H9 (cell line): ENCODE measurements around the gene STK32B. TPM values are rescaled to one million over a fixed set of nuclear protein-coding genes. Genes with fewer than 3 reads are reported as not detected.

Experiments
- DNase-seq: peaks from one replicate; pipeline ENCODE4 v3.0.0-alpha.2; 2017
- H2AFZ ChIP-seq: one replicate; pipeline ENCODE4 v1.6.1; 2013; ENCODE audit warnings: mild to moderate bottlenecking, low read length, control low read depth, moderate library complexity
- H2AK5ac ChIP-seq: 2 replicates; pipeline ENCODE4 v1.6.1; 2013; ENCODE audit warnings: low read length, control low read depth, mixed read lengths; ENCODE audit not compliant: insufficient read length
- H2BK120ac ChIP-seq: one replicate; pipeline ENCODE4 v1.6.1; 2013; ENCODE audit warnings: low read depth, mild to moderate bottlenecking, low read length, control low read depth, inconsistent platforms; ENCODE audit not compliant: poor library complexity, severe bottlenecking
- H2BK12ac ChIP-seq: 2 replicates; pipeline ENCODE4 v1.6.1; 2013; ENCODE audit warnings: low read length, control low read depth, mixed read lengths, low read depth; ENCODE audit not compliant: insufficient read length
- H2BK15ac ChIP-seq: 2 replicates; pipeline ENCODE4 v1.6.1; 2013; ENCODE audit warnings: low read depth, low read length, control low read depth
- H2BK20ac ChIP-seq: one replicate; pipeline ENCODE4 v1.6.1; 2013; ENCODE audit warnings: low read depth, mild to moderate bottlenecking, low read length, control low read depth, inconsistent platforms; ENCODE audit not compliant: poor library complexity, severe bottlenecking
- H2BK5ac ChIP-seq: 2 replicates; pipeline ENCODE4 v1.6.1; 2013; ENCODE audit warnings: low read length, control low read depth, mixed read lengths; ENCODE audit not compliant: insufficient read length
- H3K14ac ChIP-seq: 2 replicates; pipeline ENCODE4 v1.6.1; 2013; ENCODE audit warnings: low read length, control low read depth; ENCODE audit not compliant: insufficient read depth
- H3K18ac ChIP-seq: 2 replicates; pipeline ENCODE4 v1.6.1; 2013; ENCODE audit warnings: low read depth, mild to moderate bottlenecking, mixed read lengths, low read length, control low read depth; ENCODE audit not compliant: insufficient read length
- H3K23ac ChIP-seq: 2 replicates; pipeline ENCODE4 v1.6.1; 2013; ENCODE audit warnings: low read length, control low read depth, mixed read lengths, low read depth; ENCODE audit not compliant: insufficient read length
- H3K23me2 ChIP-seq: 2 replicates; pipeline ENCODE4 v1.6.1; 2013; ENCODE audit warnings: low read depth, mild to moderate bottlenecking, mixed read lengths, low read length, control low read depth; ENCODE audit not compliant: insufficient read length, poor library complexity, severe bottlenecking
- H3K27ac ChIP-seq: 2 replicates; pipeline ENCODE4 v1.5.1; 2013; ENCODE audit warnings: low read length, control low read depth, mixed read lengths, low read depth; ENCODE audit not compliant: insufficient read length
- H3K27me3 ChIP-seq: 2 replicates; pipeline ENCODE4 v1.6.1; 2013; ENCODE audit warnings: low read length, control low read depth, inconsistent platforms; ENCODE audit not compliant: insufficient read depth
- H3K4ac ChIP-seq: 2 replicates; pipeline ENCODE4 v1.6.1; 2013; ENCODE audit warnings: low read depth, mild to moderate bottlenecking, control low read depth, inconsistent platforms, low read length, moderate library complexity
- H3K4me1 ChIP-seq: 2 replicates; pipeline ENCODE4 v1.6.1; 2013; ENCODE audit warnings: low read length, control low read depth, inconsistent platforms; ENCODE audit not compliant: insufficient read depth
- H3K4me2 ChIP-seq: 2 replicates; pipeline ENCODE4 v1.6.1; 2013; ENCODE audit warnings: low read length, control low read depth, mixed read lengths; ENCODE audit not compliant: insufficient read length, insufficient read depth
- H3K56ac ChIP-seq: 2 replicates; pipeline ENCODE4 v1.6.1; 2013; ENCODE audit warnings: low read depth, mild to moderate bottlenecking, mixed read lengths, low read length, control low read depth; ENCODE audit not compliant: insufficient read length
- H3K79me1 ChIP-seq: 2 replicates; pipeline ENCODE4 v1.6.1; 2013; ENCODE audit warnings: low read depth, mild to moderate bottlenecking, moderate library complexity, low read length, control low read depth, inconsistent platforms; ENCODE audit not compliant: insufficient read depth, poor library complexity, severe bottlenecking
- H3K79me2 ChIP-seq: 2 replicates; pipeline ENCODE4 v1.6.1; 2013; ENCODE audit warnings: low read length, control low read depth, inconsistent platforms; ENCODE audit not compliant: insufficient read depth
- H3K9ac ChIP-seq: 2 replicates; pipeline ENCODE4 v1.6.1; 2013; ENCODE audit warnings: low read length, control low read depth, mixed read lengths; ENCODE audit not compliant: insufficient read length; ENCODE audit errors: extremely low read depth
- H3K9me3 ChIP-seq: one replicate; pipeline ENCODE4 v1.6.1; 2013; ENCODE audit warnings: low read depth, low read length, inconsistent platforms; ENCODE audit not compliant: control insufficient read depth
- H3T11ph ChIP-seq: one replicate; pipeline ENCODE4 v1.6.1; 2013; ENCODE audit warnings: mild to moderate bottlenecking, low read length, control low read depth, inconsistent platforms
- H4K20me1 ChIP-seq: one replicate; pipeline ENCODE4 v1.6.1; 2013; ENCODE audit not compliant: control insufficient read depth, insufficient read length, insufficient read depth
- H4K5ac ChIP-seq: 2 replicates; pipeline ENCODE4 v1.6.1; 2013; ENCODE audit warnings: low read depth, mild to moderate bottlenecking, mixed read lengths, low read length, control low read depth; ENCODE audit not compliant: insufficient read length
- H4K8ac ChIP-seq: replicated peaks from 2 replicates; pipeline ENCODE4 v1.6.1; 2013; ENCODE audit warnings: low read length, control low read depth, mixed read lengths, low read depth; ENCODE audit not compliant: insufficient read length
- H4K91ac ChIP-seq: 2 replicates; pipeline ENCODE4 v1.6.1; 2013; ENCODE audit warnings: low read depth, mild to moderate bottlenecking, moderate library complexity, mixed read lengths, low read length, control low read depth; ENCODE audit not compliant: insufficient read length
- H3K27ac Mint-ChIP-seq, 3 experiments: 2 replicates in 2 of 3; 3 replicates in 1 of 3; pipeline ENCODE4 v1.8.0; 2020 to 2021; ENCODE audit warnings: mixed read lengths in 3 of 3, mild to moderate bottlenecking in 1 of 3, moderate library complexity in 1 of 3
- H3K27me3 Mint-ChIP-seq: 2 replicates; pipeline ENCODE4 v1.8.0; 2021; ENCODE audit warnings: low read depth, mild to moderate bottlenecking, moderate library complexity, mixed read lengths
- H3K36me3 Mint-ChIP-seq, 3 experiments: 2 replicates in 2 of 3; 3 replicates in 1 of 3; pipeline ENCODE4 v1.8.0; 2020 to 2021; ENCODE audit warnings: low read depth in 3 of 3, mixed read lengths in 3 of 3; ENCODE audit not compliant: insufficient read depth in 1 of 3
- H3K4me1 Mint-ChIP-seq, 2 experiments: 2 replicates each; pipeline ENCODE4 v1.8.0; 2020; ENCODE audit warnings: mixed read lengths in 2 of 2
- H3K4me3 Mint-ChIP-seq, 2 experiments: 2 replicates in 1 of 2; 3 replicates in 1 of 2; pipeline ENCODE4 v1.8.0; 2020 to 2021; ENCODE audit warnings: mild to moderate bottlenecking in 2 of 2, mixed read lengths in 2 of 2, moderate library complexity in 1 of 2
- H3K9me3 Mint-ChIP-seq, 2 experiments: 2 replicates in 1 of 2; 3 replicates in 1 of 2; pipeline ENCODE4 v1.8.0; 2020; ENCODE audit warnings: mild to moderate bottlenecking in 2 of 2, mixed read lengths in 2 of 2, moderate library complexity in 1 of 2
- CTCF ChIP-seq: fragments of 200-600 bp; sonication (generic); conservative IDR thresholded peaks from 3 replicates; pipeline ENCODE4 v1.8.0; 2021; ENCODE audit warnings: antibody characterized with exemption, mild to moderate bottlenecking
- WGBS: extraction: QIAGEN DNeasy Blood & Tissue Kit; methylation state at CpG from one replicate; pipeline ENCODE4 v1.1.7; 2013; ENCODE audit warnings: missing lambda C conversion rate, low lambda C conversion rate, mixed read lengths; ENCODE audit not compliant: insufficient read length; ENCODE audit errors: extremely low coverage; 5-methylcytosine and 5-hydroxymethylcytosine counted together
- total RNA-seq: library from RNA; stranded (reverse); gene quantifications from 2 replicates; pipeline ENCODE4 v1.2.1, GENCODE V29; 2021

STK32B gene
- total RNA-seq, 1 experiment from 2014 or later = 1.0 TPM

- Histone ChIP-seq H4K91ac (no peak overlapping the region), H4K20me1 (no peaks in the 10 kb centered on the region), H2BK12ac (no peak overlapping the region), H2BK15ac (no peak overlapping the region), H3K9me3 (peaks cover 13% of the 10 kb centered on the region), H3K23me2 (no peaks in the 10 kb centered on the region), H2BK20ac (no peak overlapping the region), H3K23ac (no peak overlapping the region), H3K9ac (no peak overlapping the region), H3K14ac (no peak overlapping the region), H2AFZ (no peak overlapping the region), H3K79me1 (no peaks in the 10 kb centered on the region), H3K18ac (no peak overlapping the region), H3K56ac (no peak overlapping the region), H2AK5ac (no peak overlapping the region), H3T11ph (no peak overlapping the region), H4K8ac (no peak overlapping the region), H2BK5ac (no peak overlapping the region), H4K5ac (no peak overlapping the region), H3K4me1 (no peaks in the 10 kb centered on the region), H3K79me2 (no peaks in the 10 kb centered on the region), H3K27ac (no peak overlapping the region), H2BK120ac (no peak overlapping the region), H3K4ac (no peak overlapping the region), H3K4me2 (no peak overlapping the region), H3K27me3 (no peaks in the 10 kb centered on the region)
- H3K4me3 Mint-ChIP-seq = no peak overlapping the region
- peaks cover 12 to 17% of the 10 kb centered on the region in 2 experiments for H3K9me3 Mint-ChIP-seq
- TF ChIP-seq CTCF = no peak
- H3K27me3 Mint-ChIP-seq = no peaks in the 10 kb centered on the region
- no peaks in the 10 kb centered on the region for H3K4me1 Mint-ChIP-seq
- H3K36me3 Mint-ChIP-seq = peaks cover 10 to 12% (median 11%) of the 10 kb centered on the region in 3 experiments
- no CpG with 5 or more reads among the region's 2 CpGs for WGBS
- no peak for DNase-seq
- no peak overlapping the region for H3K27ac Mint-ChIP-seq
Observed at GRCh38 chr4:5545271-5545670, 494.0 kb downstream of the STK32B start.
